Heart left ventricle (tissue), 16 donors: ENCODE data around the gene TRAPPC3L. TPM values are rescaled to one million over a fixed set of nuclear protein-coding genes. Genes with fewer than 3 reads are reported as not detected.

Experiments
- ATAC-seq, 4 donors: fragments of 200-7000 bp; cut with Tn5 transposase; one replicate each; pipeline ENCODE4 v1.9.1; 2020 to 2022; ENCODE audit warnings: moderate library complexity in 4 of 4, mild to moderate bottlenecking in 3 of 4, moderate number of reproducible peaks in 1 of 4
- DNase-seq, 5 donors: peaks; one replicate each; pipeline ENCODE4 v3.0.0-alpha.2; 2020
- H3K27ac ChIP-seq, 12 donors: fragments of 200-600 bp; sonication (generic) in 4 of 12; one replicate each; pipeline versions ENCODE4 v1.5.0 to v1.8.0; 2016 to 2022; ENCODE audit warnings: mild to moderate bottlenecking in 2 of 12
- H3K27me3 ChIP-seq, 9 donors: fragments of 200-600 bp; sonication (generic) in 2 of 9; one replicate each; pipeline versions ENCODE4 v1.5.1 to v1.8.0; 2016 to 2022; ENCODE audit warnings: mild to moderate bottlenecking in 3 of 9
- H3K36me3 ChIP-seq, 9 donors: fragments of 200-600 bp; sonication (generic) in 2 of 9; one replicate each; pipeline versions ENCODE4 v1.5.0 to v1.8.0; 2018 to 2022; ENCODE audit warnings: mild to moderate bottlenecking in 2 of 9
- H3K4me1 ChIP-seq, 12 donors: fragments of 200-600 bp; sonication (generic) in 4 of 12; one replicate each; pipeline versions ENCODE4 v1.5.0 to v1.8.0; 2016 to 2022; ENCODE audit warnings: mild to moderate bottlenecking in 3 of 12
- H3K4me3 ChIP-seq, 12 donors: fragments of 200-600 bp; sonication (generic) in 4 of 12; one replicate each; pipeline versions ENCODE4 v1.5.0 to v1.8.0; 2017 to 2022; ENCODE audit warnings: mild to moderate bottlenecking in 9 of 12, moderate library complexity in 4 of 12
- H3K9me3 ChIP-seq, 12 donors: fragments of 200-600 bp; sonication (generic) in 4 of 12; one replicate each; pipeline versions ENCODE4 v1.5.0 to v1.8.0; 2016 to 2022; ENCODE audit warnings: mild to moderate bottlenecking in 1 of 12
- POLR2A ChIP-seq, 2 donors: fragments of 450-650 bp; IDR thresholded peaks; one replicate each; pipeline ENCODE4 v1.6.1; 2017; ENCODE audit warnings: antibody characterized with exemption in 2 of 2, mild to moderate bottlenecking in 2 of 2, moderate library complexity in 2 of 2
- WGBS, 4 donors: extraction: QIAGEN DNeasy Blood & Tissue Kit in 2 of 4; methylation state at CpG; one replicate each; pipeline versions ENCODE4 v1.1.5 to v1.1.7; 2013 to 2018; 5-methylcytosine and 5-hydroxymethylcytosine counted together
- intact Hi-C, 10 donors: fragments of 100-400 bp; cut with DNase I; formaldehyde crosslinking; loops; one replicate each; pipeline versions ENCODE4 v1.11.1 to v1.14.2; 2022
- polyA plus RNA-seq, 2 donors: library from polyadenylated mRNA; stranded (reverse); fragments of 200-250 nt; gene quantifications; one replicate each; pipeline ENCODE4 v1.2.3, GENCODE V29; 2013
- total RNA-seq, 9 donors: library from RNA; depleted of rRNA in 2 of 9; stranded (reverse); fragments of >200 nt in 2 of 9; fragmentation: NEBNext Ultra II Directional in 3 of 9; extraction: Animal tissue kit (Norgen Biotek cat#: 25700) in 3 of 9; gene quantifications; one replicate each; pipeline versions ENCODE4 v1.1.0 to v1.2.4, GENCODE V29; 2016 to 2023
- TF ChIP-seq, protein P1 (sequence below), 12 donors: fragments of 200-600 bp; sonication (generic) in 4 of 12; IDR thresholded peaks; one replicate each; pipeline versions ENCODE4 v1.5.0 to v1.8.0; 2018 to 2022; ENCODE audit warnings: antibody characterized with exemption in 12 of 12, mild to moderate bottlenecking in 5 of 12
- donor health status: ischemic (EF 13 %, LVEDD 7.1; RV severe dilation, severe dysfunction).
- donor health status: healthy with polysubstance abuse.
- donor health status: DM: no; HTN: yes; CAD: no.
- donor health status: DM: no; HTN: no; CAD: no.
- donor health status: ischemic (EF 25% LVEDD 6.9; RV normal size, moderate dysfunction).
- donor health status: ischemic (EF 25% LVEDD 5.7; RV mildly dilated, moderate dysfunction).
- donor health status: healthy.
- donor health status: DM: yes; HTN: yes; CAD: no.
- donor health status: ischemic (EF 35%, LVEDD 5.7; RV mildly dilated, moderate dysfunction).
- donor health status: nonischemic (EF 11% LVEDD 7.7; RV severe dilation, severe dysfunction).
- donor health status: DM: yes; HTN: yes; CAD: no.
- donor health status: PGD.
- donor health status: ischemic (EF 29% LVEDD 5.4; RV normal size, mild dysfunction).
- donor health status: nonischemic (EF 23%, LVEDD 6.1; RV moderate dilation, normal function).

Gene TRAPPC3L
- total and polyA plus RNA-seq, 11 donors: 0.11 to 0.29 (median 0.19) TPM; not detected in 7

DNA sequence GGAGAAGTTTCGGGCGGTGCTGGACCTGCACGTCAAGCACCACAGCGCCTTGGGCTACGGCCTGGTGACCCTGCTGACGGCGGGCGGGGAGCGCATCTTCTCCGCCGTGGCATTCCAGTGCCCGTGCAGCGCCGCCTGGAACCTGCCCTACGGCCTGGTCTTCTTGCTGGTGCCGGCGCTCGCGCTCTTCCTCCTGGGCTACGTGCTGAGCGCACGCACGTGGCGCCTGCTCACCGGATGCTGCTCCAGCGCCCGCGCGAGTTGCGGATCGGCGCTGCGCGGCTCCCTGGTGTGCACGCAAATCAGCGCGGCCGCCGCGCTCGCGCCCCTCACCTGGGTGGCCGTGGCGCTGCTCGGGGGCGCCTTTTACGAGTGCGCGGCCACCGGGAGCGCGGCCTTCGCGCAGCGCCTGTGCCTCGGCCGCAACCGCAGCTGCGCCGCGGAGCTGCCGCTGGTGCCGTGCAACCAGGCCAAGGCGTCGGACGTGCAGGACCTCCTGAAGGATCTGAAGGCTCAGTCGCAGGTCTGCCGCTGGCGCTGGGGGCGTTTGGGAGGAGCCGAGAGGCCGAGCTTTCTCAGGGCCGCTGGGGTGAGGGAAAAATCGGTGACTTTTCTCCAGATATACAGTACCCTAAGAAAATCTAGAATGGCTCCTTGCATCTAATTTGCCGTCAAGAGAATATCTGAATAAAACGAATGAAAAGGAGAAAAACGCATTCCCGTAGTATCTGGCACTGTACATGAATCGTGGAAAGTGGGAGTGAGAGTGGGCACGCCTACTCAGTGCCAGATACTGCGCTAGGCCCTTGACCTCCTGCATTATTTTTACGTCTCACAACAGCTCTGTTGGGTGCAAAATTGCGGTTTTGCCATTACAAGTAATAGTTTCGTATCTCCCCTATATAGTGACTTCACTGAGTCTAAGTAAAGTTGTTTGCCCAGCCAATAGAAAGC, 83.3 kb downstream of the TRAPPC3L start:
- peaks cover 0 to 9% (median 0%) of the 10 kb centered on the region in 9 donors for H3K27me3 ChIP-seq
- ATAC-seq: peak in 3 of 4 donors; percentile 75 to 87 (median 79)
- H3K36me3 ChIP-seq: no peaks in the 10 kb centered on the region
- TF ChIP-seq, protein P1, sequence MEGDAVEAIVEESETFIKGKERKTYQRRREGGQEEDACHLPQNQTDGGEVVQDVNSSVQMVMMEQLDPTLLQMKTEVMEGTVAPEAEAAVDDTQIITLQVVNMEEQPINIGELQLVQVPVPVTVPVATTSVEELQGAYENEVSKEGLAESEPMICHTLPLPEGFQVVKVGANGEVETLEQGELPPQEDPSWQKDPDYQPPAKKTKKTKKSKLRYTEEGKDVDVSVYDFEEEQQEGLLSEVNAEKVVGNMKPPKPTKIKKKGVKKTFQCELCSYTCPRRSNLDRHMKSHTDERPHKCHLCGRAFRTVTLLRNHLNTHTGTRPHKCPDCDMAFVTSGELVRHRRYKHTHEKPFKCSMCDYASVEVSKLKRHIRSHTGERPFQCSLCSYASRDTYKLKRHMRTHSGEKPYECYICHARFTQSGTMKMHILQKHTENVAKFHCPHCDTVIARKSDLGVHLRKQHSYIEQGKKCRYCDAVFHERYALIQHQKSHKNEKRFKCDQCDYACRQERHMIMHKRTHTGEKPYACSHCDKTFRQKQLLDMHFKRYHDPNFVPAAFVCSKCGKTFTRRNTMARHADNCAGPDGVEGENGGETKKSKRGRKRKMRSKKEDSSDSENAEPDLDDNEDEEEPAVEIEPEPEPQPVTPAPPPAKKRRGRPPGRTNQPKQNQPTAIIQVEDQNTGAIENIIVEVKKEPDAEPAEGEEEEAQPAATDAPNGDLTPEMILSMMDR (IDR thresholded peaks at IDR 0.05): peak in 1 of 12 donors; percentile 9
- no peak for TF ChIP-seq POLR2A (IDR thresholded peaks at IDR 0.05)
- DNase-seq: peak; percentile 32 to 77 (median 56)
- WGBS, 4 donors: 10 to 32% (median 14%) methylated on average over 35 to 84 of the region's 84 CpGs
- peak overlapping the region; percentile 22 to 67 (median 53) for H3K4me3 ChIP-seq
- no peaks in the 10 kb centered on the region for H3K9me3 ChIP-seq
- peak overlapping the region in 5 of 12 donors; percentile 4 to 92 (median 6) for H3K27ac ChIP-seq
- intact Hi-C loops: no loop called here
- peaks cover 0 to 35% (median 1%) of the 10 kb centered on the region in 12 donors for H3K4me1 ChIP-seq

DNA sequence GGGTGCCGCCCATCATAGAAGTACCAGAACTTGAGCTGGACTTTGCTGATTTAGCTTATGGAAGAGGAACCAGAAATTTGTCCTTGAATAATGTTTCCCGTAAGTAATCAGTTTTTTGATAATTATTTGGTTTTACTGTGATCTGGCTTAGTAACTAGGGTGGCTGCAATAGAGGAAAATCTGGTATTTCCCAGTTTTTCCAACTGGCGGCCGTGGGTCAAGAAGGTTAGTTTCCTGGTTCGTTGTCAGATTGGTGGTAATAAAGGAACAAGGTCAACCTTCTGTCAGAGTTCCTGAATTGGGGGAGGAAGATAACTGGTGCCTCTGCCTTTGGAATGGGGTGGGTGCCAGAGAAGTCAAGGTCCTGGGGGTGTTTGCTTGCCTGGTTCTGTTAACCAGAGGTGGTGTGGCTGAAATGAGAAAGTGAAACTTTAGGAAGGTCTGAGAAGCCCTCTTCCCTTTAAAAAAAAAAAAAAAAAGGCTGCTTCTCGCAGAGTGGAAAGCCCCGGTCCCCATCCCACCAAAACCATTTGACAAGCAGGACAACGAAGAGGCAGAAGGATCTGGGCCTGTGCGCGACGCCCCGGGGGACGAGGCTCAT, 84.1 kb downstream of the TRAPPC3L start, which contains the start of gene CALHM6:
CALHM6 (plus strand) TSS at position 45 of the 601 bp plus-strand sequence; CDS start at position 600, 555 bp downstream.
- no peak for TF ChIP-seq POLR2A (IDR thresholded peaks at IDR 0.05)
- TF ChIP-seq, protein P1 (IDR thresholded peaks at IDR 0.05): no peak
- ATAC-seq (peak in 1 of 4 donors; percentile 30), DNase-seq (no peak)
- WGBS, 4 donors: 47 to 61% (median 53%) methylated on average over 13 of the region's 13 CpGs
- intact Hi-C loops: no loop called here
- no peaks in the 10 kb centered on the region for H3K36me3 ChIP-seq
- H3K4me3 ChIP-seq: peak within 1 kb of the TSS; percentile 22 to 67 (median 53)
- H3K9me3 ChIP-seq: no peaks in the 10 kb centered on the region
- H3K27me3 ChIP-seq: peaks cover 0 to 9% (median 0%) of the 10 kb centered on the region in 9 donors
- peaks cover 0 to 41% (median under 1%) of the 10 kb centered on the region in 12 donors for H3K4me1 ChIP-seq
- peak within 1 kb of the TSS in 5 of 12 donors; percentile 4 to 92 (median 6) for H3K27ac ChIP-seq

DNA sequence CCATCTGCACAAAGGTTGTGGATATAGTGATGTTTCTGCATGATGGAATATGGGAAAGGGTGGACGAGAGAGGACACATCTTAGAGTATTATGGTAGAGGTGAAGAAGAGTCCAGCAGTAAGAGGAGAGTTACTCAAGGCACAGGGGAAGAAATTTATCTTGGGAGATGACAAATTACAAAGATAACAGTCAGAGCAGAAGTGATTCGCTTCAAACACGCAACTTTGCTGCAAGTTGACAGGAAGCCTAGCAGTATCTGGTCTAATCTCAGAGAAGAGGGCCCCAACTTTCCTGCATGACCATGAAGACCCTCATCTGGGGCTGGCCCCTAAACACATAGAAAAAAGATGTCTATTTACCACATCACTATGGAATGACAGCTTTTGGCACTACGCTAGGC, 85.6 kb downstream of the TRAPPC3L start:
- TF ChIP-seq, protein P1 (IDR thresholded peaks at IDR 0.05): no peak
- no peak for TF ChIP-seq POLR2A (IDR thresholded peaks at IDR 0.05)
- Histone ChIP-seq H3K36me3 (no peaks in the 10 kb centered on the region), H3K9me3 (no peaks in the 10 kb centered on the region), H3K27ac (no peak overlapping the region), H3K4me3 (no peak overlapping the region), H3K4me1 (peaks cover 0 to 46% (median 0%) of the 10 kb centered on the region in 12 donors), H3K27me3 (peaks cover 0 to 9% (median 0%) of the 10 kb centered on the region in 9 donors)
- ATAC-seq: no peak
- 86 to 88% (median 87%) methylated on average over 4 of the region's 4 CpGs for WGBS, 4 donors
- intact Hi-C loops: loop anchor here in 2 of 10 donors (10.0 kb wide), 2 partner anchors 155 to 175 kb away; no protein-coding TSS in a partner anchor
- DNase-seq: no peak
